ENCODE data around the gene APC.

Gene APC

DNA sequence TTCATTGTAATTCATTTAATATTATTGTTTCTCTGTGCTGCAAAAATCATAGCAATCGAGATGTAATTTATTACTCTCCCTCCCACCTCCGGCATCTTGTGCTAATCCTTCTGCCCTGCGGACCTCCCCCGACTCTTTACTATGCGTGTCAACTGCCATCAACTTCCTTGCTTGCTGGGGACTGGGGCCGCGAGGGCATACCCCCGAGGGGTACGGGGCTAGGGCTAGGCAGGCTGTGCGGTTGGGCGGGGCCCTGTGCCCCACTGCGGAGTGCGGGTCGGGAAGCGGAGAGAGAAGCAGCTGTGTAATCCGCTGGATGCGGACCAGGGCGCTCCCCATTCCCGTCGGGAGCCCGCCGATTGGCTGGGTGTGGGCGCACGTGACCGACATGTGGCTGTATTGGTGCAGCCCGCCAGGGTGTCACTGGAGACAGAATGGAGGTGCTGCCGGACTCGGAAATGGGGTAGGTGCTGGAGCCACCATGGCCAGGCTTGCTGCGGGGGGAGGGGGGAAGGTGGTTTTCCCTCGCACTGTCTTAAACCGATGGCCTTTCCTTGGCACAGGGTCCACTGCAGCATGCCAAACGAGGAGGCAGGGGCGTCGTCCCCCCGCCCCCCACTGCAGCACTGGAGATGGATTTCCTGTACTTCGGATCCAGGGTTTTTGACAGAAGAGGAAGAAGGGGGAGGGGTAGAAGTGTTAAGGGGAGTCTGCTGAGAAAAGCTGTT, at the start of gene APC:
Gene APC (plus strand): TSS at position 423 of the 728 bp plus-strand sequence. CDS start 17,006 bp downstream, outside the sequence.
- DNase-seq (ENCODE audit: low read depth, low spot score): peak; percentile 90

DNA sequence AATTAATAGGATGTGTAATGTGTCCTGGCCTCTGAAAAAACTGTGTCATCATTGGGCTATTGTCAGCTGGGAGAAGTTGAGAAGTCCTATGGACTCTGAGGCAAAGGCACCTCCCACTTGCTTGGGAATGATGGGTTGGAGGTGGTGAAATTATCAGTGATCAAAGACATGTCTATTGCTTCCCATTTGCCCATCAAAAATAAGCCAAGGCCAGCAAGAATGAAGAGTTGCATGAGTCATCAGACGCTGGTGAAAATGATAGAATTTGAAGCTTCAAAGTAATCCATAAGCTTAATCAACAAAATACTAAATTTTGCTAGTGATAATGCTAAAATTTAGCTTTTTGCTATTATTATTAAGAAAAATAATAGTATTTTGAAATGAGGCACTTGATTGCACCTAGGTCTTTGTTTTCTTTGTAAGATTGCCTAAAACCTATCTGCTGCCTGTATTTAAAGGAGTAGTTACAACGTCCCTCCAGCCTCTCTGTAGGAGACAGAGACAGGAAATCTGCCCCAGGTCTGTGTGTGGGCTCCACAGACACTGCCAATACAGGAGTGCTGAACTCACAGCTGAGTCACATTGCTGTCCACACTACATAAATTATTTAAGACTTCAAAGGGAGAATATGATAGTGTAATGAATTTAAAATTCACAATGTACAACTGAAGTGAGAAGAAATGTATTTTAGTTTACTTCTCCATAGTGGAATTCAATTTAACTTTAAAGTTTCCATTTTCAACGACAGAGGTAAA, 48.4 kb upstream of the APC start:
- no peak for DNase-seq (ENCODE audit: low read depth, low spot score)

DNA sequence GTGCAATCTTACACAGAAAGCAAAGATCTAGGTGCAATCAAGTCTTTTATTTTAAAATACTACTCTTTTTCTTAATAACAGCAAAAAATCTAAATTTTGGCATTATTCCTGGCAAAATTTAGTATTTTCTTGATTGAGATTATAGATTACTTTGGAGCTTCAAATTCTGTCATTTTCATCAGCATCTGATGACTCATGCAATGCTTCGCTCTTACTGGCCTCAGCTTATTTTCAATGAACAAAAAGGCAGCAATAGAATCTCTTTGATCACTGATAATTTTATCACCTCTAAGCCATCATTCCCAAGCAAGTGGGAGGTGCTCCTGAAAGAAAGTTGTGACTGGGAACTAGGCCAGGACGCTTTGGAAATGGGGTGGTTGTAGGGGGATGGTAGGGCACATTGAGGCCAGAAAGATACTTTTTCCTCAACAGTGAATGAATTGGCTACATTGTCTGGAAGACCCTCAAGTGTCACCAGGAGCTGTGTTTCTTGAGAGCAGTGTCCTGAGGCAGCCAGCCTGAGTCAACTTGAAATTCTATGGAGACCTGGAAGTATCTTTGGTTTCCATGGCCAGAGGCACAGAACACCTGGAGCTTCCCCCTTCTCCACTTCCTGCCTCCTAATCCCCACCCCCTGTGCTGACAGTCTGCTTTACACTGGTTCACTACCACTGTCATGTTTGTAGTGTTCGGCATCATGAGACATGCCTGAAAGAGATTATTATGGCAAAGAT, 46.9 kb upstream of the APC start:
- no peak for DNase-seq (ENCODE audit: low read depth, low spot score)

DNA sequence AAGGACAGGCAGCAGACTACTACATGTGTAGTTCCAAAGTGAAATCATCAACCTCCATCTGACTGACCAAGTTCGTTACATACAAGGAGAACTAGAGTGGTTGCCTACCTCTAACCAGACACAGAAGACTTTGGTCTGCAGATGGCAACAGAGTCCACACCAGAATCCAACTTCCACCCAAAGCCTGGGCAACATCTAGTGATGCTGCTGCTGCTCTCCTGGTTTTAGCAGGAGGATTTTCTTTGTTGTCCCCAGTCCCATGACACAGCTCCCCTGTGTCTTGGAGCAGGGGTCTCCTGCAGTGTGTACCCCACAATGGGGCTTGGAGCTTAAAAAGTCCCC, 46.4 kb upstream of the APC start:
- no peak for DNase-seq (ENCODE audit: low read depth, low spot score)

DNA sequence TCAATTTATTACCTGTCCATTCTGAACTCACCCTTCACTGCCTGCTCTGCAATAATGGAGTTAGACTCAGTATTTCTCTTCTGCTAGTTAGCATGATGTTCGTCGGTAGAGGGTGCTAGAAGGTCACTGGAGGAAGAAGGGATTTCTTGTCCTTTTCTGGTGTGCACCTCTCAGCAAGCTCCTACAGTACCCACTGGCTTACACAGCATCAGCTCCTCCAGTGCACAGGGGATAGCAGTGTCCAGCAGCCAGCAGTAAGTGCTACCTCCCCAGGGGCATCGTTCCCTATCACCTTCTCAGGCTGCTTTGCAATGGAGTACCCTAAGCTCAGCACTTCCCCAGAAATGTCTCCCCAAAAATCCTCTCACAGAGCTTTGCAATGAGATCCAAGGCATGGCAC, 45.9 kb upstream of the APC start:
- peak; percentile 44 for DNase-seq (ENCODE audit: low read depth, low spot score)

DNA sequence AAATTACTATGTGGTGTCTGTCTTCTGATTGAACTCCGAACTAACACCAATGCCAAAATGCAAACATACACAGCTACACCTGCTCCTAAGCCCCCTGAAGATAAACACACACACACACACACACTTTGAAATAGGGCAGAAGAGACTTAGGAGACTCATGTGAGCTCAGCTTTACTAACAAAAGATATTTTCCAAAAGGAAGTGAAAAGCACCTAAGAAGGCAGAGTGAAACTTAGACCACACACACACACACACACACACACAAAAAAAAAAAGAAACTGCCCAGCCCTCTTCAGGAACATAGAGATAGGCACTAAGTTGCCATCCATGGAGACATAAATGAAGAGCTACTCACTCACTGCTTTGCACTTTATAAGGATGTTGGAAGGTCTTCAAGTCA, 45.2 kb upstream of the APC start:
- DNase-seq (ENCODE audit: low read depth, low spot score): no peak

DNA sequence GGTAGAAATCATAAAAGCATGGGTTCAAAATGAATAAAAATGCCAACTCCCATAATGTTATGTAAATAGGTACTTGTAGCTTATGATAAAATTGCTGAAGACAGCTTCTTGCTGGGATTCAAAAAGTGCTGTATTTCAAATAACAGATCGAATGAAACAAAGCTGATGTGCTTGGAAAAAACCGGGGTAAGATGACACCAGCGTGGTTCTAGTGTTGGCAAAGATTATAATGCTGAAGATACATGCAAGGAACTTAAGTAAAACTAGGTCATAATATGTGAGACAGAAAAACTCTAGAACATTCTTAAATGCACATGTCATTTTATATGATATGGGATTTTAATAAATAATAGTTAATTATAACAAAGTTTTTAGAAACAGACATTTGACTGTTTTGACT, 44.4 kb upstream of the APC start:
- no peak for DNase-seq (ENCODE audit: low read depth, low spot score)

DNA sequence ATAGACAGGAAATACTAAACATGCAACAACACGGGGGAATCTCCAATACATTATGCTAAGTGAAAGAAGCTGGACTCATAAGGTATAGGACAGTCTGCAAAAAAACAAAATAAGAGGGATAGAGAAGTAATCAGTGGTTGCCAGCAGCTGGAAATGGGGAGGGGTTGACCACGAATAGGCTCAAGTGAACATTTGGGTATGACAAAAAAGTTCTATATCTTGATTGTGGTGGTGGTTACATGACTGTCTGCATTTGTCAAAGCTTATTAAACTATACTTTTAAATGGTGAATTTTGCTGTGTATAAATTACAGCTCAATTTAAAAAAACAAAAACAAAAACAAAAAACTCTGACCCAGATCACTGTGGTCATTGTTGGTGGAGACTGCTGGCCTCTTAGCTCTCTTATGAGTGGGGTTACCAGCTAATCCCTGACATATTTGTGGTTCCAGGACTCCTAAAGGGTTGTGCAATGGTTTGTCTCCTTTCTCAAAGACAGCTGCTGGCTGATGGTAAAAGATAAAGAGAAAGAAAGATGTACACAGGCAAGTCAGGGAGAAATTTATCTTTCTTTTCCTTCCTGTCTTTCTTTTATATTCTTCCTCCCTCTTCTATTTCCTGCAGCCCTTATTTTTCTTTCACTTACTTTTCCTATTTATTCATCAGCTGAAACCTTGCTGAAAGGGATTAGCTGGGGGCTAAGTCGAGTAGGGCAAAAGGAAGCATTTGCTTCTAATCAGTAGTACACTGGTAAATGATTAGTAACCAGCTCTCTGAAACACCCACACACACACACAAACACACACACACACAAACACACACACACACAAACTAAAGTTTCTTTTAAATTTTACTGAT, 42.6 kb upstream of the APC start:
- no peak for DNase-seq (ENCODE audit: low read depth, low spot score)

DNA sequence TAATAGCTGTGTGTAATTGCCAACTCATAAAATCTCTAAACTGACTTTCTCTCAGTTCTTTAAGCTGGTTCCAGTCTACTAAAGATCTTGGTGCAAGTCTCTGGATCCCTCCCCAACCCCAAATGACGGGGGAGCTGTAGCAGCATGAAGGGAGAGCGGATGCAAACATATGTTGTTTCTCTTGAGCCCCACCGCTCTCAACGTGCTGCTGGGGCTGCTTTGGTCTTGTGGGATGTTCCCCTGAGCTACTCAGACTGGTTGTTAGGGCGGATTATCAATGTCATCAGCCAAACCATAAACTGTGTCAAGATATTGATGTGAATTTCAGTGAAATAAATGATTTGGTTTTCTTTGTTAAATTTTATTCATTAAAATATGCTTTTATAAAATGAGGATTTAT, 40.9 kb upstream of the APC start:
- DNase-seq (ENCODE audit: low read depth, low spot score): no peak

DNA sequence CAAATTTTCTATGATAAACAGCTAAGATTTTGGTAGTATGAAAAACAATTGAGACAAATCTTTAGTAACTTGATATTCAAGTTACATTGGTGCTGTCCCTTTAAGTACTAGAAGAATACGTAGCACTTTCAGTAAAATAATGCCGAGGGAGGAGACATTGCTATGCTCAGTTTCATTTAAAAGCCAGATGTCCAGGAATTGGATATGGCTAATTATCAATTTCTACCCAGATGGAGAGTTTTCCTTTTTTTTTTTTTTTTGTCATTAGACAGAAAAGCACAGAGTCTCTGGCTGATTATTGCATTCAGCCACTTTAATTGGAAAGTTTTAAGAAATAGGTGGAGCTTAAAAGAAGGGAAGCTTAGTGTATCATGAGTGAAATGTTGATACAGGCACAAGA, 40.4 kb upstream of the APC start:
- no peak for DNase-seq (ENCODE audit: low read depth, low spot score)

DNA sequence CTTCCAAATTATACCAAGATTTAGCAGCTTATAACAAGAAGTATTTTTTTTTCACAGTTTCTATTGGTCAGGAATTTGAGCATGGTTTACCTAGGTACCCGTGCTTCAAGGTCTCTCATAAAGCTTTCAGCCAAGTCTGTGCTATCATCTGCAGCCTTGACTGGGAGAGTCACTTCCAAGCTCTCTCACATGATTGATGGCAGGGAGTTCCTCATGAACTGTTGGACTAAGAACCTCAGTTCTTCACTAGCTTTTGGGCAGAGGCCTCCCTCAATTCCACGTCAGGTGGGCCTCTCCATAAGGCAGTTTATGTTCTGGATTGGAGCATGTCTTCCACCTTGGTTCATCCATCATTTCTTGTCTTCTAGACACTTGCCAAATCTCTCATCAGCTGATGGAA, 39.9 kb upstream of the APC start:
- DNase-seq (ENCODE audit: low read depth, low spot score): no peak

DNA sequence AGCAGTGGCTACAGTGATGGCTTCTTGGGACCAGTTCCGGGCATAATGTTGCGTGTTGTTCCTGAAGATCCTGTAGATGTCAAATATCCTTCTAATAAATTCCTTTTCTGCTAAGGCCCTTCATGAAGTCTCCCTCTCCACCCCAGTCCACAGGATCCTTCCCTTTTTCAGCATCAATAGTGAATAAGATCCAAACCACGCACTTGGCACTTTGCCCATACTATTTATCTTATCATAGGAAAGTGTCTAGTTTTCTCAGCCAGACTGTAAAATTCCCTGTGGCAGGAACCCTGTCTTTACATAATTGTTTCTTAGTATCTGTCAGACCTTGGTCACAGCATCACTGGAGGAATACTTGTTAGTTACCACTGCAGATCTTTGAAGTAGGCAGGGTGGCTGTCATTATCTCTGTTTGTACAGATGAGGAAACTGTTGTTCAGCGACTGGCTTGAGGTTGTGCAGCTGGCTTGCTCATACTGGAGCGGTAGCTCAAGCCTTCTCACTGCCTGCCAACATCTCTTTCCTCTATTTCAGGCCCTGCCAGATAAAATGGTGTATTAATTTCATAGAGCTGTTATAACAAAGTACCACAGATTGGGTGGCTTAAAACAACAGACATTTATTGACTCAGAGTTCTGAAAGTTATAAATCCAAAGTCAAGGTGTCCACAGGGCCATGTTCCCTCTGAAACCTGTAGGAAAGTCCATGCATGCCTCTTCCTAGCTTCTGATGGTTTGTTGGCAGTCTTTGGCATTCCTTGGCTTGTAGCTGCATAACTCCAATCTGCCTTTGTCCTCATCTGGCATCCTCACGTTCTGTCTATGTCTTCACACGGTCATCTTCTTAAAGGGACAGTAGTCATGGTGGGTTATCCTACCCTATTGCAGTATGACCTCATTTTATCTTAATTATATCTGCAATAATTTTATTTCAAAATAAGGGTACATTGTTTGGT, 33.5 kb upstream of the APC start:
- no peak for DNase-seq (ENCODE audit: low read depth, low spot score)

DNA sequence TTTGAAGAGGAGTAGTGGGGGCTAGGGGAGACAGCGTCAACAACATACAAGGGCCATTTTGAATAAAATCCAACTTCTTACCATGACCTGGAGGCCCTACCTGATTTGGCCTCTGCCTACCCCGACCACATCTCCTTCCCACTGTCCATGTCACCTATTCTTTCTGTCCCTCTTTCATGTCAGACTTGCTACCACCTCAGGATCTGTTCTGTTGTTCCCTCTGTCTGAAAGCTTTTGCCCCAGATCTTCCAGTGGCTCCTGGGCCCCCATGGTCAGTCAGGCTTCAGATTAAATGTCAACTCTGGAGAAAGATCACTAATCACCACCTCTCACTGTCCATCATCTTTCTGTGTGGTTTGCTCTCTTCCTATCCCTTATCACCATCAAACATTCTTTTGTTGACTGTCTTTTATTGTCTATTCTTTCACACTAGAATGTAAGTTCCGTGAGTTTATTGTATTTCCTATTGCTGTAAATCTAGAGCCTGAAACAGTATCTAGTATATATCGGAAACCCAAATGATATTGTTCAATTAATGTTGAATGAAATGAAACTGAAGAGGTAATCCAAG, 31.2 kb upstream of the APC start:
- DNase-seq (ENCODE audit: low read depth, low spot score): no peak

DNA sequence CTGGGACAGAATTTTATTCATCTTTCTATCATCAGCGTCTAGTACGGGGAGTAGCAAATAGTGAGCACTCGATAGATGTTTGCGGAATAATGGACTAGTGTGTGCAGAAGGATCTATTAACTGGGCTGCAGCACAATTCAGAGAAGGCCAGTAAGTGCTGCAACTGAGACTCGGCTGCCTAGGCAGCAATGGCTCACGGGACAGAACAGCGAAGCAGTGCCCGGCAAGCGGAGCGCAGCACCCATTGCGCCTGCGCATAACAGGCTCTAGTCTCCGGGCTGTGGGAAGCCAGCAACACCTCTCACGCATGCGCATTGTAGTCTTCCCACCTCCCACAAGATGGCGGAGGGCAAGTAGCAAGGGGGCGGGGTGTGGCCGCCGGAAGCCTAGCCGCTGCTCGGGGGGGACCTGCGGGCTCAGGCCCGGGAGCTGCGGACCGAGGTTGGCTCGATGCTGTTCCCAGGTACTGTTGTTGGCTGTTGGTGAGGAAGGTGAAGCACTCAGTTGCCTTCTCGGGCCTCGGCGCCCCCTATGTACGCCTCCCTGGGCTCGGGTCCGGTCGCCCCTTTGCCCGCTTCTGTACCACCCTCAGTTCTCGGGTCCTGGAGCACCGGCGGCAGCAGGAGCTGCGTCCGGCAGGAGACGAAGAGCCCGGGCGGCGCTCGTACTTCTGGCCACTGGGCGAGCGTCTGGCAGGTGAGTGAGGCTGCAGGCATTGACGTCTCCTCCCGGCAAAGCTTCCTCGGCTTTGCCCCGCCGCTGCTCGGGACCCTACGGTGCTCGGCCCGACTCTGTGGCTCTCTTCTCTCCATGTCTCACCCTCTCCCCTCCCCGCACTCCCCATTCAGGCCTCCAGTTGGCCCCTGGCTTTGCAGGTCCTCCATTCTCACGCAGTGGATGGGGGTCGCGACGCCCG, 30.2 kb upstream of the APC start:
- peak; percentile 98 for DNase-seq (ENCODE audit: low read depth, low spot score)

DNA sequence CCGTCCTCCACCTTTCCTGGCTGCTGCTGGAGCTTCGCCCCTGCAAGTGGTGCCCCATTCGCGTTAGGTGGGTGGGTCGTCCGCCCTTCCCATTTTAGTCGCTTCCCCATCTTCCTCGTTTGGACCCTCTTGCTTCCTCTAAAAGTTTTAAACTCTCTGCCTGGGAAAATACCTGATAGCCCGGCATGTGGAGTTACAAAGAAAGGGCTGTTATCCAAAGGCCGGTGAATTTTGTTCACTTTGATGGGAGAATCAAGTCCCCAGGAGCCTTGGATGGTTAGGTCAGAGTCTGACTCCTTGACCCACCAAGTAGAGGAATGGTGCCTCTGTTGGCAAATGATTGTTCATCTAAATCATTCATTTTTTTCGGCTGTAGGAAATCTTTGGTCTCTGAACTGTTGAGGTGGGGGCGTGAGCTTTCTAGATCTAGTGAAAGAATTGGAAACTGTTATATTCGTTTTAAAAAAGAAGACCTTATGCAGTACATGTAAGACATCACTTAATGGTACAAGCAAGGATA, 29.5 kb upstream of the APC start:
- no peak for DNase-seq (ENCODE audit: low read depth, low spot score)

DNA sequence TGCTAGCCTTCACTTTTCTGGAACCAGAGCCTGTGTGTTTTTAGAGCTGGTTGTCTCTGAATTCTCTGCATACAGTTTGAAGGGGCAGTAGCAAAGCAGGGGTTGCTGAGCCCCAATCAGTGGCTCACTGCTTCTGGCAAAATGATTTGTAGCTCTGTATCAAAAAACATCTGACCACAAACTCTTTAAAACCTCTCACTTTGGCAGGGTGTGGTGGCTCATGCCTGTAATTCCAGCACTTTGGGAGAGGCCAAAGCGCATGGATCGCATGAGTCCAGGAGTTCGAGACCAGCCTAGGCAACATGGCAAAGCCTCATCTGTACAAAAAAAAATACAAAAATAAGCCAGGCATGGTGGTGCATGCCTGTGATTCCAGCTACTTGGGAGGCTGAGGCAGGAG, 28.3 kb upstream of the APC start:
- DNase-seq (ENCODE audit: low read depth, low spot score): no peak

DNA sequence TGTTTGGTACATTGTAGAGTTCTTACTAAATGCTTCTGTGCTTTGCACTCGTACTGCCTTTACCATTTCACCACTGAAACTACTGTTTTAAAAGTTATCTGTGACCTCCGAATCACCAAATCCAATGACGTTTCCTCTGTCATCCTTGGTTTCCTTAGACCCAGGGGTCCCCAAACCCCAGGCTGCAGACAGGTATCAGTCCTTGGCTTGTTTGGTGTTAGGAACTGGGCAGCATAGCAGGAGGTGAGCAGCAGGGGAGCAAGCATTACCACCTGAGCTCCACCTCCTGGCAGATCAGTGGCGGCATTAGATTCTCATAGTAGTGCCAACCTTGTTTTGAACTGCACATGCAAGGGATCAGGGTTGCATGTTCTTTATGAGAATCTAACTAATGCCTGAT, 26.8 kb upstream of the APC start:
- DNase-seq (ENCODE audit: low read depth, low spot score): no peak

DNA sequence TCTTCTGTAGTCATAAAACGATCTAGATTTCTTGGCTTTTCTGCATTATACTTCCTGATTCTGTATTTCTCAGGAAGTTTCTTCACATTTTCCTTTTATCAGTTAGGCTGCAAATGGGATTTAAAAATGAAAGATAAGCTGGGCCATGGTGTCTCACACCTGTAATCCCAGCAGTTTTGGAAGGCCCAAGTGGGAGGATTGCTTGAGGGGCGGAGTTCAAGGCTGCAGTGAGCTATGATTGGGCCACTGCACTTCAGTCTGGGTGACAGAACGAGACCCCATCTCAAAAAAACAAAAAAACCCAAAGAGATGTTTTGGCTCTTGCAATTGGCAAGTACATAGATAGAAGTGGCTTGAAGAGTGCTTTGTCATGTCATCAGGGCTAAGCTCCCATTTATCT, 26.2 kb upstream of the APC start:
- DNase-seq (ENCODE audit: low read depth, low spot score): no peak

DNA sequence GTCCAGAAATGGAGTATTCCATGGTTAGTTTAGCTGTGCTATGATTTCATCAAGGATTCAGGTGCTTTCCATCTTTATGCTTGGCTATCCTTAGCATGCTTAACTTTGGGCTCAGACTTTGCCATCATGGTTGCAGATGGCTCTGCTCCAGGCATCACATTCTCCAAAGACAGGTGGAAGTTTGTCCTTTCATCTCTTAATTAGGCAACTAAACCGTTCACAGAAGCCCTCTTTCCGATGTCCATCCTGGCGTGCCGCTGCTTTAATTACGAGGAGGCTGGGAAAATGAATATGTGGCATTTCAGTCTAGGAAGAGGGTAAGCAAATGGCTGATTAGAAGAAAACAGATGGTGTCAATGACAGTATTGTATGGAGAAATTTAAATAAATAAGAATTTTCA, 24.5 kb upstream of the APC start:
- DNase-seq (ENCODE audit: low read depth, low spot score): no peak

All from ELF-1 (cell line).